ENCODE measurements around the gene OSBPL9.
"Not testable (repeated sequence)": the region's sequence is repeated elsewhere in the genome, so short reads cannot be mapped to it uniquely, and the experiment has no call there.

The OSBPL9 gene

GRCh38 chr1:51714374-51715019 is 97.6 kb downstream of the OSBPL9 start:
- no peak for DNase-seq

- no peak for DNase-seq
Measured at GRCh38 chr1:51715369-51715768, 98.5 kb downstream of the OSBPL9 start.

GRCh38 chr1:51716746-51717145 is 99.9 kb downstream of the OSBPL9 start:
- no peak for DNase-seq

- no peak for DNase-seq
Measured at GRCh38 chr1:51717842-51718241, 101.0 kb downstream of the OSBPL9 start.

- no peak for DNase-seq
Measured at GRCh38 chr1:51719146-51719545, 102.3 kb downstream of the OSBPL9 start.

- no peak for DNase-seq
Measured at GRCh38 chr1:51724797-51725196, 107.9 kb downstream of the OSBPL9 start.

- no peak for DNase-seq
Measured at GRCh38 chr1:51726051-51726450, 109.2 kb downstream of the OSBPL9 start.

GRCh38 chr1:51726544-51727225 is 109.8 kb downstream of the OSBPL9 start:
- no peak for DNase-seq

- no peak for DNase-seq
Measured at GRCh38 chr1:51727366-51727765, 110.5 kb downstream of the OSBPL9 start.

- no peak for DNase-seq
Measured at GRCh38 chr1:51728611-51729155, 111.8 kb downstream of the OSBPL9 start.

- DNase-seq = peak; percentile 67 to 91
Measured at GRCh38 chr1:51729156-51729823, 112.4 kb downstream of the OSBPL9 start.

GRCh38 chr1:51729824-51730301 is 113.0 kb downstream of the OSBPL9 start:
- no peak for DNase-seq

- no peak for DNase-seq
Measured at GRCh38 chr1:51731998-51732397, 115.1 kb downstream of the OSBPL9 start.

GRCh38 chr1:51732701-51733425 is 116.0 kb downstream of the OSBPL9 start:
- DNase-seq = no peak

- DNase-seq = not testable (repeated sequence)
Measured at GRCh38 chr1:51733426-51733774, 116.5 kb downstream of the OSBPL9 start.

GRCh38 chr1:51733793-51734522 is 117.1 kb downstream of the OSBPL9 start:
- DNase-seq = no peak

- no peak for DNase-seq
Measured at GRCh38 chr1:51734896-51735745, 118.2 kb downstream of the OSBPL9 start.

- no peak for DNase-seq
Measured at GRCh38 chr1:51735746-51736254, 118.9 kb downstream of the OSBPL9 start.

- peak; percentile 2 to 33 for DNase-seq
Measured at GRCh38 chr1:51736702-51737101, 119.8 kb downstream of the OSBPL9 start.

- DNase-seq = no peak
Measured at GRCh38 chr1:51738681-51739080, 121.8 kb downstream of the OSBPL9 start.

- no peak for DNase-seq
Measured at GRCh38 chr1:51740652-51741051, 123.8 kb downstream of the OSBPL9 start.

Data from NCI-H446 (cell line).